ENCODE data around the gene PSMD8.
"Not testable (repeated sequence)": the region's sequence is repeated elsewhere in the genome, so short reads cannot be mapped to it uniquely, and the experiment has no call there.

PSMD8 gene

GRCh38 chr19:38388349-38389100 is 14.2 kb downstream of the PSMD8 start, which contains the start of gene SPRED3:
SPRED3 (plus strand) TSS chr19:38388697; CDS start chr19:38390303, 1,606 bp downstream.
- DNase-seq: no peak

GRCh38 chr19:38389101-38389925 is 14.9 kb downstream of the PSMD8 start:
- DNase-seq: no peak

- DNase-seq: no peak
Observed at GRCh38 chr19:38389957-38390924, 15.9 kb downstream of the PSMD8 start.

- no peak for DNase-seq
Observed at GRCh38 chr19:38391911-38392464, 17.6 kb downstream of the PSMD8 start.

- DNase-seq: no peak
Observed at GRCh38 chr19:38392707-38393308, 18.4 kb downstream of the PSMD8 start.

GRCh38 chr19:38394488-38394887 is 20.1 kb downstream of the PSMD8 start:
- DNase-seq: peak; percentile 56

GRCh38 chr19:38395381-38396114 is 21.2 kb downstream of the PSMD8 start:
- peak; percentile 30 for DNase-seq

GRCh38 chr19:38399081-38399480 is 24.7 kb downstream of the PSMD8 start:
- DNase-seq: no peak

- DNase-seq: no peak
Observed at GRCh38 chr19:38399537-38399936, 25.2 kb downstream of the PSMD8 start.

GRCh38 chr19:38400361-38400760 is 26.0 kb downstream of the PSMD8 start:
- DNase-seq: no peak

GRCh38 chr19:38401148-38401547 is 26.8 kb downstream of the PSMD8 start:
- DNase-seq: no peak

GRCh38 chr19:38402623-38402966 is 28.2 kb downstream of the PSMD8 start:
- DNase-seq: no peak

GRCh38 chr19:38402967-38403674 is 28.8 kb downstream of the PSMD8 start, which contains the start of gene FAM98C:
FAM98C (plus strand) TSS chr19:38403093; CDS start chr19:38403154, 61 bp downstream.
- DNase-seq: peak; percentile 97

GRCh38 chr19:38404858-38405257 is 30.5 kb downstream of the PSMD8 start:
- no peak for DNase-seq

- no peak for DNase-seq
Observed at GRCh38 chr19:38405276-38405675, 30.9 kb downstream of the PSMD8 start.

GRCh38 chr19:38409631-38410133 is 35.3 kb downstream of the PSMD8 start:
- DNase-seq: no peak

- DNase-seq: not testable (repeated sequence)
Observed at GRCh38 chr19:38410407-38410806, 36.0 kb downstream of the PSMD8 start.

- no peak for DNase-seq
Observed at GRCh38 chr19:38411041-38411712, 36.8 kb downstream of the PSMD8 start.

- DNase-seq: not testable (repeated sequence)
Observed at GRCh38 chr19:38411898-38412297, 37.5 kb downstream of the PSMD8 start.

- no peak for DNase-seq
Observed at GRCh38 chr19:38412491-38412890, 38.1 kb downstream of the PSMD8 start.

Data from activated gamma-delta T cell treated with Interleukin-2 at 50 U/mL for 16 hours (primary cell).